Right lobe of liver (tissue), 4 donors: ENCODE results near the gene TRAPPC12.

Source experiments
- CTCF ChIP-seq, 4 donors: fragments of 200-600 bp in 3 of 4; fragments of 450-650 bp in 1 of 4; IDR thresholded peaks; one replicate each; pipeline versions ENCODE4 v1.5.1 to v1.8.0; 2016 to 2022; ENCODE audit warnings: antibody characterized with exemption in 4 of 4, mild to moderate bottlenecking in 2 of 4
- POLR2A ChIP-seq: fragments of 450-650 bp; IDR thresholded peaks from one replicate; pipeline ENCODE4 v1.6.1; 2017; ENCODE audit warnings: antibody characterized with exemption, mild to moderate bottlenecking
- donor health status: DM: no; HTN: no; CAD: no.
- donor health status: DM: no; HTN: no; CAD: no.
- donor health status: DM: no; HTN: yes; CAD: no.

GRCh38 chr2:3379339-3379646 lies 201 bp upstream of the TRAPPC12 start:
- TF ChIP-seq CTCF (IDR thresholded peaks at IDR 0.05) = no peak
- TF ChIP-seq POLR2A = no peak
